IMR-90 (cell line): ENCODE data around the gene LEPR.

Experiments
- BHLHE40 ChIP-seq: fragments of 150-350 bp; IDR thresholded peaks from 2 replicates; pipeline ENCODE4 v1.6.1; 2016; ENCODE audit warnings: mild to moderate bottlenecking, low read depth, low read length
- CHD1 ChIP-seq: IDR thresholded peaks from 2 replicates; pipeline ENCODE4 v1.6.1; 2012; ENCODE audit warnings: low read depth, low read length, improper control_type of control experiment
- CTCF ChIP-seq: conservative IDR thresholded peaks from 2 replicates; pipeline ENCODE4 v1.5.1; 2012; ENCODE audit warnings: mild to moderate bottlenecking, low read depth, low read length, improper control_type of control experiment
- ELK1 ChIP-seq: fragments of 150-350 bp; IDR thresholded peaks from 2 replicates; pipeline ENCODE4 v1.6.1; 2016; ENCODE audit warnings: low read depth, mild to moderate bottlenecking, low read length, moderate library complexity, borderline replicate concordance
- RAD21 ChIP-seq: IDR thresholded peaks from 2 replicates; pipeline ENCODE4 v1.6.1; 2012; ENCODE audit warnings: low read length, improper control_type of control experiment

GRCh38 chr1:65467536-65467935, 47.1 kb downstream of the LEPR start:
- no peak for TF ChIP-seq BHLHE40
- TF ChIP-seq ELK1, result no peak
- TF ChIP-seq CHD1, result no peak
- TF ChIP-seq CTCF, result no peak
- no peak for TF ChIP-seq RAD21
